ENCODE measurements around the gene RCAN3. TPM values are rescaled to one million over a fixed set of nuclear protein-coding genes. Genes with fewer than 3 reads are reported as not detected.
A peak's percentile ranks its signal among the peaks of the same experiment; 100 is the strongest.

RCAN3 gene
- total RNA-seq, 2 donors from 2014 or later = 38.6 to 54.6 TPM

- H3K4me3 Mint-ChIP-seq = no peak overlapping the region
- ATAC-seq (replicated peaks) = no peak
- no peak overlapping the region for H3K27ac Mint-ChIP-seq
- no peaks in the 10 kb centered on the region for H3K9me3 Mint-ChIP-seq
- H3K36me3 Mint-ChIP-seq (ENCODE audit: low read depth) = no peaks in the 10 kb centered on the region
- peaks cover 8% of the 10 kb centered on the region for H3K27me3 Mint-ChIP-seq
- peaks cover 5% of the 10 kb centered on the region for H3K4me1 Mint-ChIP-seq
Observed at GRCh38 chr1:24558455-24558854, 55.8 kb downstream of the RCAN3 start.

- Mint-ChIP-seq H3K4me3 (no peak overlapping the region), H3K27ac (no peak overlapping the region), H3K4me1 (peaks cover 5% of the 10 kb centered on the region), H3K36me3 (ENCODE audit: low read depth) (no peaks in the 10 kb centered on the region), H3K27me3 (peaks cover 8% of the 10 kb centered on the region), H3K9me3 (no peaks in the 10 kb centered on the region)
- ATAC-seq (replicated peaks) = no peak
Observed at GRCh38 chr1:24558902-24559791, 56.5 kb downstream of the RCAN3 start.

- peaks cover 3% of the 10 kb centered on the region for H3K4me1 Mint-ChIP-seq
- no peak for ATAC-seq (replicated peaks)
- H3K27ac Mint-ChIP-seq = no peak overlapping the region
- peaks cover 7% of the 10 kb centered on the region for H3K27me3 Mint-ChIP-seq
- no peak overlapping the region for H3K4me3 Mint-ChIP-seq
- no peaks in the 10 kb centered on the region for H3K9me3 Mint-ChIP-seq
- no peaks in the 10 kb centered on the region for H3K36me3 Mint-ChIP-seq (ENCODE audit: low read depth)
Observed at GRCh38 chr1:24560361-24560760, 57.7 kb downstream of the RCAN3 start.

GRCh38 chr1:24562625-24563024, 60.0 kb downstream of the RCAN3 start:
- H3K27me3 Mint-ChIP-seq = no peaks in the 10 kb centered on the region
- peaks cover 6% of the 10 kb centered on the region for H3K4me1 Mint-ChIP-seq
- H3K27ac Mint-ChIP-seq = no peak overlapping the region
- H3K36me3 Mint-ChIP-seq (ENCODE audit: low read depth) = no peaks in the 10 kb centered on the region
- no peaks in the 10 kb centered on the region for H3K9me3 Mint-ChIP-seq
- no peak overlapping the region for H3K4me3 Mint-ChIP-seq
- no peak for ATAC-seq (replicated peaks)

- no peak for ATAC-seq (replicated peaks)
Observed at GRCh38 chr1:24564695-24565094, 62.1 kb downstream of the RCAN3 start.

GRCh38 chr1:24566236-24566867, 63.7 kb downstream of the RCAN3 start:
- Mint-ChIP-seq H3K27ac (peak overlapping the region; percentile 51), H3K36me3 (ENCODE audit: low read depth) (no peaks in the 10 kb centered on the region), H3K4me3 (no peak overlapping the region), H3K4me1 (peaks cover 6% of the 10 kb centered on the region), H3K9me3 (no peaks in the 10 kb centered on the region), H3K27me3 (no peaks in the 10 kb centered on the region)
- ATAC-seq (replicated peaks) = no peak

More at GRCh38 chr1:24564695-24565094, 62.1 kb downstream of the RCAN3 start:
- H3K27me3 Mint-ChIP-seq = no peaks in the 10 kb centered on the region
- no peak overlapping the region for H3K4me3 Mint-ChIP-seq
- H3K9me3 Mint-ChIP-seq = no peaks in the 10 kb centered on the region
- H3K27ac Mint-ChIP-seq = no peak overlapping the region
- H3K36me3 Mint-ChIP-seq (ENCODE audit: low read depth) = no peaks in the 10 kb centered on the region
- H3K4me1 Mint-ChIP-seq = peaks cover 6% of the 10 kb centered on the region

- Mint-ChIP-seq H3K4me3 (no peak overlapping the region), H3K4me1 (peaks cover 6% of the 10 kb centered on the region), H3K36me3 (ENCODE audit: low read depth) (no peaks in the 10 kb centered on the region), H3K9me3 (no peaks in the 10 kb centered on the region), H3K27me3 (no peaks in the 10 kb centered on the region), H3K27ac (no peak overlapping the region)
- no peak for ATAC-seq (replicated peaks)
Observed at GRCh38 chr1:24567792-24568388, 65.3 kb downstream of the RCAN3 start.

GRCh38 chr1:24568475-24568874, 65.8 kb downstream of the RCAN3 start:
- H3K9me3 Mint-ChIP-seq = no peaks in the 10 kb centered on the region
- ATAC-seq (replicated peaks) = no peak
- H3K4me1 Mint-ChIP-seq = peaks cover 6% of the 10 kb centered on the region
- H3K4me3 Mint-ChIP-seq = no peak overlapping the region
- H3K27ac Mint-ChIP-seq = no peak overlapping the region
- no peaks in the 10 kb centered on the region for H3K36me3 Mint-ChIP-seq (ENCODE audit: low read depth)
- no peaks in the 10 kb centered on the region for H3K27me3 Mint-ChIP-seq

- no peak for ATAC-seq (replicated peaks)
- no peaks in the 10 kb centered on the region for H3K36me3 Mint-ChIP-seq (ENCODE audit: low read depth)
- H3K27me3 Mint-ChIP-seq = no peaks in the 10 kb centered on the region
- H3K9me3 Mint-ChIP-seq = no peaks in the 10 kb centered on the region
- H3K27ac Mint-ChIP-seq = no peak overlapping the region
- H3K4me3 Mint-ChIP-seq = no peak overlapping the region
- H3K4me1 Mint-ChIP-seq = peaks cover 6% of the 10 kb centered on the region
Observed at GRCh38 chr1:24570265-24571125, 67.9 kb downstream of the RCAN3 start.

- Mint-ChIP-seq H3K27me3 (no peaks in the 10 kb centered on the region), H3K36me3 (ENCODE audit: low read depth) (no peaks in the 10 kb centered on the region), H3K9me3 (no peaks in the 10 kb centered on the region), H3K4me1 (no peaks in the 10 kb centered on the region), H3K4me3 (no peak overlapping the region), H3K27ac (no peak overlapping the region)
- no peak for ATAC-seq (replicated peaks)
Observed at GRCh38 chr1:24572301-24572700, 69.7 kb downstream of the RCAN3 start.

- Mint-ChIP-seq H3K36me3 (ENCODE audit: low read depth) (no peaks in the 10 kb centered on the region), H3K27ac (no peak overlapping the region), H3K27me3 (no peaks in the 10 kb centered on the region), H3K4me3 (no peak overlapping the region), H3K9me3 (no peaks in the 10 kb centered on the region), H3K4me1 (no peaks in the 10 kb centered on the region)
- no peak for ATAC-seq (replicated peaks)
Observed at GRCh38 chr1:24575905-24576587, 73.4 kb downstream of the RCAN3 start.

- H3K4me3 Mint-ChIP-seq = no peak overlapping the region
- H3K36me3 Mint-ChIP-seq (ENCODE audit: low read depth) = no peaks in the 10 kb centered on the region
- no peaks in the 10 kb centered on the region for H3K27me3 Mint-ChIP-seq
- no peak for ATAC-seq (replicated peaks)
- H3K9me3 Mint-ChIP-seq = no peaks in the 10 kb centered on the region
- H3K27ac Mint-ChIP-seq = no peak overlapping the region
- H3K4me1 Mint-ChIP-seq = no peaks in the 10 kb centered on the region
Observed at GRCh38 chr1:24578846-24579245, 76.2 kb downstream of the RCAN3 start.

GRCh38 chr1:24580756-24581155, 78.1 kb downstream of the RCAN3 start:
- Mint-ChIP-seq H3K4me1 (no peaks in the 10 kb centered on the region), H3K27me3 (no peaks in the 10 kb centered on the region), H3K27ac (no peak overlapping the region), H3K9me3 (no peaks in the 10 kb centered on the region), H3K36me3 (ENCODE audit: low read depth) (no peaks in the 10 kb centered on the region), H3K4me3 (no peak overlapping the region)
- ATAC-seq (replicated peaks) = no peak

GRCh38 chr1:24584171-24584647, 81.6 kb downstream of the RCAN3 start:
- Mint-ChIP-seq H3K36me3 (ENCODE audit: low read depth) (no peaks in the 10 kb centered on the region), H3K27me3 (no peaks in the 10 kb centered on the region), H3K4me3 (no peak overlapping the region)

More at GRCh38 chr1:24584171-24584647, 81.6 kb downstream of the RCAN3 start:
- Mint-ChIP-seq H3K27ac (no peak overlapping the region), H3K4me1 (no peaks in the 10 kb centered on the region), H3K9me3 (no peaks in the 10 kb centered on the region)
- ATAC-seq (replicated peaks) = no peak
